HG03439 (cell line): ENCODE results near the gene MORF4L2.
A peak's percentile ranks its signal among the peaks of the same experiment; 100 is the strongest.

Experiments
- ATAC-seq: cut with Tn5 transposase; IDR thresholded peaks from one replicate; pipeline ENCODE4 v1.9.1; 2021; ENCODE audit warnings: mild to moderate bottlenecking, moderate library complexity; ENCODE audit not compliant: unreplicated experiment

MORF4L2 gene, protein sequence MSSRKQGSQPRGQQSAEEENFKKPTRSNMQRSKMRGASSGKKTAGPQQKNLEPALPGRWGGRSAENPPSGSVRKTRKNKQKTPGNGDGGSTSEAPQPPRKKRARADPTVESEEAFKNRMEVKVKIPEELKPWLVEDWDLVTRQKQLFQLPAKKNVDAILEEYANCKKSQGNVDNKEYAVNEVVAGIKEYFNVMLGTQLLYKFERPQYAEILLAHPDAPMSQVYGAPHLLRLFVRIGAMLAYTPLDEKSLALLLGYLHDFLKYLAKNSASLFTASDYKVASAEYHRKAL

DNA sequence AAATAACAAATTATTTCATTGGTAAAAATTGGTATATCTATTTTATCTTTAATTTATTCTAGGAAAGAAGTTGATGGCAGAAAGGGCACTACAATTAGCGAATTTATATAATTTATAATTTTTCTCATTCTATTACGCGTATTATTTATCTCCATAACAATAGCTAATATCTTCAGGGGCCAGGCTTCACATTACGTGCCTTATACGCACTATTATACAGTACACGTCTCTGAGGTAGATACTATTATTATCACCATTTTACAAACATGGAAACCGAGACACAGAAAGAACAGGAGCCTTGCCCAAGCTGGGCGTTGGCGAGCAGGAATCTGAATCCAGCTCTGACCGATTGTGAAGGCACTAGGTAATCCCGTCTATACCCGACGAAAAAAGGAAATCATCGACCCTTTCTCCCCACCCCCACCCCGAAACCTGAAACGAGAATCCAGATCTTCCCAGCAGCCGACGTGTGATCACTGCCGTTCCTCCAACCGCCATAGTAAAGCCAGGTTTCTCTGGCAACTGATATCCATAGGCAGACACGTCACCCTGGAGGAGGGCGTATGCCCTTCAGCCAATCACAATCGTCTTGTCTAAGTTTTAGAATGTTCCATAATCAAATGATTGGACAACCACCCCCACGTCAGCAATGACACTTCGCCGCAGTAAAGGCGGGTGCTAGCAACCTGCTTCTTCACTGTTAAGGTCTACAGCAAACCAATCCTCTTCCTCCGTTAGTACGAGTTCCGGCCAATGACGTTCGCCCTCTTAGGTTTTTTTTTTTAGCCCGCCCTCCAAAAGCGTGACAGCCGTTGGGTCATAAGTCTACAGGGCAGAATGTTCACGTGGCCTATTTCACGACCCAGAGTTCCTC is at the start of gene MORF4L2:
MORF4L2 (minus strand) TSS at position 501 of the 874 bp plus-strand sequence. CDS start 9,672 bp downstream, outside the sequence.
- ATAC-seq = peak; percentile 91

DNA sequence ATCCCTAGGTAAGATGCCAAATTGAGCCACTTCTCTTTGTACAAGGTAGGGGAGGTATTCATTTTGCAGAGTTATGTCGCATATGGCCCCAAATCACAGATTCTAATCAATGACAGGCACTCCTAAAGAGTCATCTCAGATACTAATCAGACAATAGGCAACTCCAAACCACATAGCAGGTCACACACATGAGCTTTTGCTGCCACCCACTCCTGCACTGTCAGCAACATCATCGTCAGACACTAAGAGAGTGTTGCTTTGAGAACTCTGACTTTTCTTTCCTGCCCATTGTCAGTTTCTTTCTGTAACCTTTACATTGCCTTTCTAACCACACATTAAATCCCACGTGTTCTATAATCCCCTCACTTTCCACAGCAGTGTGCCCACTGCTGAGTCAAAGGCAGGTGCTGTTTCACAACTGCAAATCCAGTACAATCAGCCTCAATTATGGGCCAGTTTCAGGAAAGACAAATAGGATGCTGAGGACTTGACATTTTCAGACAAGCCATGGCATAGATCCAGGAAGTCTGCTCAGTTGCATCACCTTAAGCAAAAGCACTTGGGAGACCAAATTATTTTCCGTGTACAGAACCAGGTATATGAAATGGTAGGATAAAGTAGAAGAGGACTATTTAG is 47.7 kb upstream of the MORF4L2 start:
- ATAC-seq = no peak

DNA sequence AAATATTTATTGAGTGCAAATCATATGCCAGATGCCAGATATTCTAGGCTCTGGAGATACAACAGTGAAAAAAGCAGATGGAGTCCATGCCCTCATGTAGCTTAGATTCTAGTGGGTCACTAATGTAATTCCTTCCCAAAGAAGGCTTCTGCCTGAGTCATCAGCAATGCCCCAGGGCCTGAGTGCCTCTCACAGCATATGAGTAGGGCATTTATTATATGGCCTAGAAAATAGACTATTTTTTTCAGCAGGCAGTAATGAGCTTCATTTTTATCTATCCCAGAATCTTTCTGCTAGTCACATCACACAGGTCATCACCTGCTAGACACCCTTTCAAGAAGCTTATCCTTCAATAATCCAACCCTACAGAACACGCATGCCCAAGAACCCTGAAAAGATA is 46.5 kb upstream of the MORF4L2 start:
- no peak for ATAC-seq

DNA sequence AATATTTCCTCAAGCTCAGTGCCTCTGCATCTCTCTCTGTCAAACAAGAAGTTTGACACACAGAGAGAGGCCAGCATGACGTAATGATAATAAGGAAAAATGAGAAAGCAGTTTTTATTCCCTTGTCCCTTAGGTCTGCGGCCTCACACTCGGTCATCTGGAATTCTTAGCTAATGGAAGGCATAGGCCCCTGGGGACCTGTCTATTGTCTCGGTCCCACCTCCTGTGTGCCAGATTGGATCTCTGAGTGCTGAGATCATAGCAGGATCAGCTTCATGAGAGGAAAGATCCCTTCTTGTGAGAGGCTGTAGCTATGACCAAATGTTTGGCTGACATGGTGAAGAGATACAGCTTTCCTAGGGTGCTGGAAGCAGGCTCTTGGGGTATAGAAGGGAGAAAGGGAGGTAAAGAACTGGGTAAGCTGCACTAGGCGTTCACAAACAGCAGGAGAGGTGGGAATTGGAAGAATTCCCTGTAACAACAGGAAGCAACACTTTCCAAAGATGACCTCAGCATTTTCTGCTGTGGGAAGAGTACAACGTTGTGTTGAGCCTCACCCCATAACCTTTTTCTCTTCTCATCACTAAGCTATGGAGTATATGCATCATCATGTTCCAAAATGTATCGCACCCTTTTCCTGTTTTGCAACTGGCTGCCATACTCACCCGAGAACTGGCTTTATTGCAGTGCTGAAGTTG is 44.4 kb upstream of the MORF4L2 start:
- no peak for ATAC-seq

DNA sequence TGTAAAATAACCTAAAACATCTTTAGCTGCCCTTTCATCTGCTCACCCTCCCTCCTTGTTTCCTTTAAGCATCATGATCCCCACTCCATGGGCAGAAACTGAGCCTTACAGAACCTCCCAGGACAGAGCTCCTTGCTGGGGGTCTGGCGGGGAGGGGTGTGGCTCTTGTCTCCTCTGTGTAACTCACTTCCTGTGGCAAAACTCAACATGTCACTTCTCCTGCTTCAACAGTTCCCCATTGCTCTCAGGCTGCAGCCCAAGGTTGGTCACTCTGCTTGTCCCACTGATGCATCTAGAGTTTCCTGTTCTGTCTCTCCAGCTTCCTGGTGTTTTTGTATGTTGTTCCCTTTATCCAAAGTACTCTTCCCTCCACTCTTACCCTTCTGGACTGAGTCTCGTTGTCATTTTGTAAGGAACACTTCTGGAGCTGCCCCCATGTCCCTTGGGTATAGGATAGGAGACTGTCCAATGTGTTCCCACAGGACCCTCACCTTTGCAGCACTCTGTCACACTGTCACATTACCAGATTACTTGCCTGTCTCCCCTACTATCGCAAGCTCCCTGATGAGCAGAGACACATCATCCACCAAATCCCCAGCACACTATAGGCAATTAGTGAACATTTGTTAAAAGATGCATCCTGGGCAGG is 43.8 kb upstream of the MORF4L2 start:
- no peak for ATAC-seq

DNA sequence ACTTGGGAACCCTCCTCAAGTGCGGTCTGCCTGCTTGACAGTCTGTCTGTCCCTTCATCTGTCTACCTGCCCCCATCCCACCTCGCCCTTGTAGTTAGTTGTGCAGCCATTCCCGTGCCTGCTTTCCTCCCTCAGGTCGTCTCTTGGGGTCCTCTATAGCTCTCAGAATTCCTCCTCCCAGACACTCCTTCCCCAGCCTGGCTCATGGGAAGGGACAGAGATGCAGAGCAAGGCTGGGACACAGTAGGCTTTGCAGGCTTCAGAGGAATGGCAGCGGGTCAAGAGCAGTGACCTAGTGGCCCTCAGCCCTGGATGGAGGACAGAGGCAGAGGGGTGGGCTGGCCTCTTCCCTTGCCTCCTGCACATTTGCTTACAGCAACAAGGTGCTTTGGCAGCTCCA is 42.5 kb upstream of the MORF4L2 start:
- ATAC-seq = no peak

DNA sequence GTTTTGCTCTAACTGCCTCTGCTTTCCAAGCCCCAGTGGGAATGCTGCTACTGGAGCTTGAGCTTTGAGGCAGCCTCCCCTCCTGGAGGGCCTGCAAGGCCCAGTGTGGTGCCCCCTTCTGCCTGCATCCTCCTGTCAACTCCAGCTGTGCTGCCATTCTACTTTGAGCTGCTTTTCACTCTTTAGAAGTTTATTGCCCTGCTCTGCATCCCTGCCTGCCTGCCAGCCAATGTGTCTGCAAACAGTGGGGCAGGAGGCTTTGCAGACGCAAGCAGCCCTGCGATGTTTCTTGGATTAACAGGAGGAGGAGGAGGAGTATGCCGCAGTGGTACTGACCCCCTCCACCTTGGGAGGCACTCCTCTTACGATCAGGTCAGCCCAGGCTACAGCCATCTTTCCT is 40.6 kb upstream of the MORF4L2 start:
- ATAC-seq = no peak

DNA sequence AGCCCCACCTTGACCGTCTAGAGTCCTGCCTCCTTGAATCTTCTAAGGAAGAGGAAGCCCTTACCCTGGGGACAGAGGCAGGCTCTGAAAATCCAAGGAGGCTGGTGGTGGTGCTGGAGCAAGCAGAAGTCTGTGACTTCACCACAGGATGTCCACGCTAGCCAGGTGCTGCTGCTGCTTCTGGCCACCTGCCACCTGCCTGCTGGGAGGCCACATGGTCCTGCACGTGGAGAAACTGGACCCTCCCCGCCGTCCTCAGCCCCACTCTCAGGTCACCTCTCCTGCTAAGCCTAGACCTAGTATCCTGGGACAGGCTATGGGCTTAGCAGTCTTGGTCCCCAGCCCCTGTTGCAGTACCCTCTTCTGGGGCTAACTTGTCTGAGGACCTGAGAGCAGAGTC is 40.0 kb upstream of the MORF4L2 start:
- no peak for ATAC-seq

DNA sequence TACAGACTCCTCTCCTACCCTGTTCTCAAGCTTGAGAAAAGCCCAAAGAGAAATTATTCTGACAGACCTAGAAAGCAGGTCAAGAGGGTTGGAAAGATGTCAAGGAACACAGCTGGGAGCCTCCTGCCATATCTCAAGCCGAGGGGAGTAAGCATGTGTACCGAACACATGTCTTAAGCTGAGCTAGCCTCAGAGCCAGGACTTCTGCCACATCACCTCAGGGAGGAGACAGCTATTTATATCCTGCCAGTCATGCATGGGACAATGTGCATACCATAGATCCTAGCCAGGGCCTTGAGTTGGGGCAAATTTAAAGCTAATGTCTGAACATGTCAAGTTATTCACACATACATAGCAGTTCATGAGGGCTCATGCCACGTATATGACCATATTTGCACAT is 36.0 kb upstream of the MORF4L2 start:
- no peak for ATAC-seq

DNA sequence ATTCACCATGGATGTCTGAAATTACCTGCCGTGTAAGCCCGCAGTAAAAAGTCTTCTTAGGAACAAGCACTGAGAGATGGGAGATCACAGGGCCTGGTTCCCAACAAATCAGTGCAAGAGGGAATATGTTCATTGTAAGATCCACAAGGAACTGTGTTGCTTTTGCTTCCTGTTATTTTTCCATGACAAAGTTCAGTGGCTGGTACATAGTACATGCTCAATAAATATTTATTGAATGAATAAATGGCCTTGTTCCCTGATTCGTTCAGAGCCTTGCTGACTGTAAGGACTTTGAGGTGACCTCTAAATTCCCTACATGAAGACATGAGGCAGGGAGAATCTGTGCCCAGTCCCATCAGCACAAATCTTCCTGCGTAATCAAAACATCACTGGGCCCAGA is 31.6 kb upstream of the MORF4L2 start:
- ATAC-seq = no peak

DNA sequence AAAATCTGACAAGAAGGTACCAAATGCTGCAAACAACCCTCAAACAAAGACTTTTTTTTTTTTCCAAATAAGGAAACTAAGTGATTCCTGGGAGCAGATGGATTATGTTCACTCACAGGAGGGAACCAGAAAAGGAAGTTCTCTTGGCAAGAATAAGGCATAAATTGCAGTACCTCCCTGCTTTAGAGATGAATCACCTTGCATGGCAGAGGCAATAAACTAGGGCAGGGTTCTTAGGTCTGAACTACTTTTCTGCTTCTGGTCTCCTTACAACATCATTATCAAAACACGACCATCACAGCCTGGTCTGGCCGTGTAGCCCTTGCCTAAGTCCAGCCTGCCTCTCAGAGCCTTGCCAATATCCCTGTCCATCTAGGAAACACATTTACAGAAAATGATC is 30.5 kb upstream of the MORF4L2 start:
- no peak for ATAC-seq

DNA sequence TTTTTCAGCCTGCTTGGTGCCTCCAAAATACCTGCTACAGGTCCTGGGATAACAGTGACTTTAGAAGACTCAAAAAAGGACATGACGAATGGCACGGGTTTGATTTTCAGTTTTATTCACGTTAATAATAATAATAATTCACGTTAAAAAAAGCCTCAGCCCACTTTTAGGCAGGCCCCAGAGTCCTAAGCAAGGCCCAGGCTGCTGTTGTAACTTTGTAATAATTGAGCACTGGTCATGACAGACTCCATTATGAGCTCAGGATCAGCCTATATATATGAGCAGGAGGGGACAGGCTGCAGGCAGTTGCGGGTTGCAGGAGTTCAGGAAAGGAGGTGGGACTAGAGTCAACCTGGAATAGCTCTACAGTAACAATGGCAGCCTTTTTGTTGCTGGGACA is 24.1 kb upstream of the MORF4L2 start, which contains the start of gene TMEM31:
TMEM31 (plus strand) TSS at position 301 of the 400 bp plus-strand sequence. CDS start 1,350 bp downstream, outside the sequence.
- ATAC-seq = no peak

DNA sequence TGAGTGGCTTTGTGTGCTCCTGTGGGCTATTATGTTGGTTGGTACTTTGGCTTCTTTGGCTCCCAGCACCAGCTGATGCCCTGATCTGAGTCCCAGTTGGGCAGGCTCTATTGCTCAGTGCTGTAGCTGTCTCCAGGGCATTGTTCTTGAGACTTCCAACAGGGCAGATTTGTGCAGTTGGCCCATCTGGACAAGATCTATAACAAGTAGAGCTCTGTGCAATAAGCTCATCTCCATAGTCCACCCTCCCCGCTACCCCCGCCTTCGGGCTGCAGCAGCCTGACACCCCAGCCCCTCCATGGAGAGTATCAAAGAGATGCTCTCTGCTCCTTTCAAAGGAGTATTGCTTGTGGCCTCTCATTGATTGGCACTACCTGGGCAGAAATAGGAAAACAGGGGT is 18.4 kb upstream of the MORF4L2 start:
- no peak for ATAC-seq

DNA sequence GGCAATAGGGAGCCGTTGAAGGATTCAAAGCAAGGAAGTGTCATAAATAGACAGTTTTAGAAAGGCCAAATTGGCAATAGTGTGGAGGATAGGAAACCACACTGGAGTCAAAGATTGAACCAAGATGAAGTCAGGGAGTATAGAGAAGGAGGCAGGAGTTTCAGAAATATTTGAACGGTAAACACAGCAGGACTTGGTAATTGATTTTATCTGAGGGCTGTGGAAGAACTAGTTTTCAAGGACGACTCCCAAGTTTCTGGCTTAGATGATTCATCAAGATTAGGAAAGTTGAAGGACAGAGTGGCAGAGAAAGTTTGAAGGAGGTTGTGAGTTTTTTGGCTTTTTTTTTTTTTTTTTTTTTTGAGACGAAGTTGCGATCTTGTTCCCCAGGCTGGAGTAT is 12.7 kb upstream of the MORF4L2 start:
- no peak for ATAC-seq

DNA sequence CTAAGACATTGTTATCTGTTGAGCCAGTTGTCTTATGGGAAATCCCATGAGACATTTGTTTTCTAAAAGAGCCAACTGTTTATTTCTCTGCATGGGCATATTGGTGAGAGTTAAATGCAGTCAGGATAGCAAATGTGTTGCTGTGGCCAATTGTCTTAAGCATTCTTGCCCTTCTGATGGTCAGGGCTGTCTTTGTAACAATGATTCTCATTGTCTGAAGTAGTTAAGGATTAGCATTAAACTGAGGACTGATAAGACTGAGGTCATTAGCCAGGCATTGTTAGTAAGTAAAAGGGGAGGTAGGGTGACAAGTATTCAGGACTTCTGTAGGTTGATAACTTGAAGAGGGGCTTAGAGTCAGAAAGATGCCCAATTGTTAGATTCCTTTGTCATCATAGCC is 11.2 kb upstream of the MORF4L2 start:
- no peak for ATAC-seq

DNA sequence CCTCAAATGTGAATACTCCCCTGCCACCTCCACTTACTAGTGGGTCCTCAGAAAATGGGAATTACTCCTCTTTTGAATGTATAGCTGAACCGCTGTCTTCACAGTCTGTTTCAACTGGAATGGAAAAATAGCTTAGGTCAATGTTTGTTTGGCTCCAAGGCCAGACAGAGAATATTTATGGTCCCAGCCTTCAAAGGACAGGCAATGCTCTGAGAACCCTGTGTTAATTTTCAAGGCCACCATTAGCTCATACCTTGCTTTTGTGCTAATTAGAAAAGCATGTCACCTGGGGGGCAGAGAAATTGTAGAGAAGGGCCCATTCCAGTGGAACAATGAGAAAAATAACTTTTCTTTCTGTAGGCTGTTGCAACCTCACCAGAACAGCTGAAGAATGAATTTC is 4.6 kb upstream of the MORF4L2 start:
- ATAC-seq = no peak

DNA sequence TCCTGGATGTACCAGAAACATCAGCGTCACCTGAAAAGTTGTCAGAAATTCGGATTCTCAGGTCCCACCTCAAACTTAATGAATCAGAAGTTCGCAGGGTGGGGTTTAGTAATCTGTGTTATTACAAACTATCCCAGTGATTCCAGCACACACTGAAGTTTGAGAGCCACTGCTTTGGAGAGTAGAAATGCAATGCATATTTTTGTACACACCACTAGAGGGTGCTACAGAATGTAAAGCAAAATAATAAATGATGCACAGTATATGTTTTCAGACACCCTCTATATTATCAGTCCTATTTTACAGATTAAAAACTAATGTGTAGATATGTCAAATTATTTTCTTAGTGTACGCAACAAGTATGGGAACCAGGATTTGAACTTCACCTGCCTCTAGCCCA is 2.4 kb upstream of the MORF4L2 start:
- no peak for ATAC-seq

DNA sequence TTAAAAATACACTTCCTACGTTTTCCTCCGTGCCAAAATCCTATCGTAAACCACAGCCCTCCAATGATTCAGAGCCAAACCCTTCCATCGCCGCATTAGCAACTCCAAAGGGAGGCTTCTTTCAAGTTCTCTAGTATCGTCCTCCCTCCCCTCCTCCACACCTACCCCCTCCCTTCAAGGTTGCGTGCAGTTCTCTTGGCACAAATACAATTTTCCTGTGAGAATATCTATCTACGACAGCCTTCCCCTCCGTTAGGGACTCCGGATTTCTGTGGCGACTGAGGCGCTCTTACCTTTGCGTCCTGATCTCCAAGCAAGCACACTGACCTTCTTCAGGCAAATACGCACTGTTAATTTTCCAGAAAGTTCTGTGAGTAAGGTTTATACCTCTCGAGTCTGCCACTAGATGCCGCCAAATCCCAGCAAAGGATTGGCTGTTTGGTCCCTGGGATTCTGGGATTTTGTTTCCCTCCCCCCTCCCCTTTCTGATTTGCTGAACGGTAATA is 1.2 kb upstream of the MORF4L2 start:
- no peak for ATAC-seq

DNA sequence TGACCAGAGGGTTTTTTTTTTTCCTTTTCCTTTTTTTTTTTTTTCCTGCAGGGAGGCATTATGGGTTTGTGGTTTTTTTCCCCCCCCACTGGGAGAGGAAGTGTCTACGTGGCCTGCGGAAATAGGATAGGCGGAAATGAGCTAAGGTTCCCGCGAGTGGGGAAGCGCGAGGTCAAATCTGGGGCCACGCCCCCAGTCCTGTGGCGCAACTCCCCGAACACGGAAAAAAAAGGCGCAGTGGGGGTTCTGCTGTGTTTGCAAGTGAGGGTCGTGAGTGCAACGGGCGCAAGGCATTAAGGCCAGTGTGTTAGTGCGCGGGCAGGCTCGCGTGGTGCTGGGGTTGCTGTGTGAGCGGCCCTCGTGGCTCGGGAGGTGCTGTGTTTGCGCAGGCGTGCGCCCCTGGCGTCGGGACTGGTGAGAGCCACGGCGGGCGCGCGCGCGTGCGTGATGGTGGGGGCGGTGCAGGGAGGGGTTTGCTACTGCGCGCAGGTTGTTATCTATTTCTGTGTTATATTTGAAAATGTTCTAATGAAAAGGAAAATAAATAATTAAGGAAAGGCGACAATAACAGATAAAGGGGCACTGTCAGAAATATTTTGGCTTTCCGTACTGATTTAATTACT is 685 bp upstream of the MORF4L2 start:
- ATAC-seq = peak; percentile 63

DNA sequence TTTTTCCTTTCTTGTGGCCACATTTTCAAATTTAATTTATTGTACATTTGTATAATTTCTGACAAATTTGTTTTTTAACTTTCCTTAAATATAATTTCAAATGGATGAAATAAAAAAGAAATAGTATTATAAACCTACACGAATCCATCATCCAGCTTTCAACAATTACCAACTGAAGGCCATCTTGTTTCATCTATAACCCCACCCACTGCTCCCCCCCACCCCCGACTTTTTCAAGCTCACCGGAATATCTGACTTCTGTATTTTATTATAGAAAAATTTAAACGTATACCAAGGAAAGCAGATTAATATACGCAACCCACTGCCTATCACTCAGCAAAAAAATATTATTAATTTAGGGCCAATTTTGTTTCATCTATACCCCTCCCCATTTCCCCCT is 1.1 kb downstream of the MORF4L2 start:
- no peak for ATAC-seq
